ENCODE measurements around the gene UBE2D2.

Gene UBE2D2

DNA sequence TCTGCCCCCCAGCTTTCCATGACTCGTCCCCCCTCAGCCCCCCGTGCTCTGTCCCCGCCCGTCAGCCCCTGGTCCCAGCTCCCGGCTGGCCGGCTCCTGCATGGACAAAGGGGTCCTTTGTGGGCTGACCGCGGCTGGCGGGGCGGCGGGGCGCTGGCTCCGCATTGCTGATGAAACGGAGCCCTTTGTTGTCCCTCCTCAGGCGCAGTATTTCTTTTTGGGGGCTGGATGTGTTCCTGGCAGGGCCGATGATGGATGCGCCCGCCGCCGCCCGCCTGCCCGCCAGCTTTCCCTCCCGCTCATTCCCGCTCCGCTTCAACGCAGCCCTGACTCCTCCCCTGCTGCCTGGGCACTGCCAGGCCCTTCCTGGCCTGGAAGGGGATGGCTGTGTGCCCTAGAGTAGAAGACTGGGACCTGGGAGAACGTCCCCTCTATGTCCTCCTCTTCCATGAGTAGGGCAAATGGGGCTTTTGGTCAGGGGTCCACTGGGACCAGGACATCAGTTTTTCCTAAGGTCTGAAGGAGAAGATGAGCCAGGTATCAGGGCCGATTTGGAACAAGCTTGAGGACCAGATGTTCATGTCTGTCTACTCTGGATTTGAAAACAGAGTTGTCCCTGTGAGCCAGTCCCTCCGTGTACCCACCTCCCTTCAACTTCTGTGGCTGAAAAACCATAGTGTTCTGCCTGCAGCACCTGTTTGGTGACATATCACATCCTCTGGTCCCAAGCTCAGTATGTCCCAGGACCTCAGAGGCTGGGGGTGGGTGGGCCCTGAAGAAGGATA lies 116.0 kb downstream of the UBE2D2 start:
- no peak for DNase-seq (ENCODE audit: low read depth)

Data from GM04504 (cell line).